Measurements from ENCODE around the gene ROBO1.

Gene ROBO1

DNA sequence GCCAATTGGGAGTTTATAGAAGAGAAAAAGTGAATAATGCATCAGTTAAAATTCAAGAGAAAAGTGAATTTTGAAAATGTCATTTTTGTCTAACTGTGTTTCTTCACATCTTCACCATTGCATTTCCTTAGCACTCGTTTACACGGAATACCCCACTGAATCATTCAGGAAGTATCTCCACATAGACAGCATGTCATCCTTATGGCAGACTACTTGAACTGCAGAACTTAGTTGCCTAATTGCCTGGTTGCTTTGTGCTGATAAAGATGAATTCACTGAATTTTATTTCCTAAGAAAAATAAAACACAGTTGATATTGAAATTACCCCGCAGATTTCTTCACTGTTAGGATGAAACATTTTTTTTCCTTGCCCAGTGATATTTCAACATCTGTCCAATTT is 627.1 kb downstream of the ROBO1 start:
- no peaks in the 10 kb centered on the region for H3K27me3 ChIP-seq (ENCODE audit: control insufficient read depth, insufficient read depth, low read length)
- no peak overlapping the region for H3K27ac ChIP-seq (ENCODE audit: low read depth, low read length)
- H3K9ac ChIP-seq (ENCODE audit: low read depth, low read length) = no peak overlapping the region
- H3K36me3 ChIP-seq (ENCODE audit: control insufficient read depth, insufficient read depth, low read length) = no peaks in the 10 kb centered on the region
- H3K4me3 ChIP-seq (ENCODE audit: low read depth, low read length) = no peak overlapping the region
- H3K9me3 ChIP-seq (ENCODE audit: control insufficient read depth, insufficient read depth, low read length) = no peaks in the 10 kb centered on the region
- H3K4me1 ChIP-seq (ENCODE audit: control insufficient read depth, insufficient read depth, low read length) = peaks cover 14% of the 10 kb centered on the region; the same call in 1 of the 2 replicates

DNA sequence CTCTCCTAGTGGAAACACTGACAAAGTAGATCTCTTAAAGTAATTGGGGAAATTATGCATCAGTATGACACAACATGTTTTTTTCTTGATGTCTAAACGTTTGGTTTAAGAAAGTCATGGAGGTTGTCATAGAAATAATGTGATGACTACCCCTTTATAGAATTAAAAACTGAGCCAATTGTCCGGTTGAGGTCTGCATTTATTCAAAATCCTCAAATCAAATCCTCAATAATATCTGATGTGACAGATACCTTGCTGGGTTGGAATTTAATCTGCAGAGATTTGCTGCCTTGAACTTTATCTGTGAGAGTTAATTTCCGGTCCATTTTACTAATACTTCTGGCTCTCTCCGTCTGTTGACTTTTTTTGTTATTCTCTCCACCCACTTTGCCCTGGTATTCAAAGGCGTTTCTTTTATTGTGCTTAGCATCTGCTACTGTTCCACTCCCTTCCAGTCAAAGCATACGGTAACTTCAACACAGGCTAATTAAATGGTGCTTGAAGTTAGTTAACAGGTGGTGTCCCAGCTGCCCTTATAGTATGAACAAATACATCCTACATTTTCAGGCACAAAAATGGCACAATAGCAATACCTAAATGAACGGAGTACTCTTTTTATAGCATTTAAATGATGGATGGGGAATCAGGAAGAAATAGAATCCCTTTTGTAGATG is 628.3 kb downstream of the ROBO1 start:
- H3K27ac ChIP-seq (ENCODE audit: low read depth, low read length) = no peak overlapping the region
- no peaks in the 10 kb centered on the region for H3K27me3 ChIP-seq (ENCODE audit: control insufficient read depth, insufficient read depth, low read length)
- H3K36me3 ChIP-seq (ENCODE audit: control insufficient read depth, insufficient read depth, low read length) = no peaks in the 10 kb centered on the region
- H3K9ac ChIP-seq (ENCODE audit: low read depth, low read length) = no peak overlapping the region
- no peak overlapping the region for H3K4me3 ChIP-seq (ENCODE audit: low read depth, low read length)
- H3K9me3 ChIP-seq (ENCODE audit: control insufficient read depth, insufficient read depth, low read length) = no peaks in the 10 kb centered on the region
- peaks cover 14% of the 10 kb centered on the region; the same call in 1 of the 2 replicates for H3K4me1 ChIP-seq (ENCODE audit: control insufficient read depth, insufficient read depth, low read length)

DNA sequence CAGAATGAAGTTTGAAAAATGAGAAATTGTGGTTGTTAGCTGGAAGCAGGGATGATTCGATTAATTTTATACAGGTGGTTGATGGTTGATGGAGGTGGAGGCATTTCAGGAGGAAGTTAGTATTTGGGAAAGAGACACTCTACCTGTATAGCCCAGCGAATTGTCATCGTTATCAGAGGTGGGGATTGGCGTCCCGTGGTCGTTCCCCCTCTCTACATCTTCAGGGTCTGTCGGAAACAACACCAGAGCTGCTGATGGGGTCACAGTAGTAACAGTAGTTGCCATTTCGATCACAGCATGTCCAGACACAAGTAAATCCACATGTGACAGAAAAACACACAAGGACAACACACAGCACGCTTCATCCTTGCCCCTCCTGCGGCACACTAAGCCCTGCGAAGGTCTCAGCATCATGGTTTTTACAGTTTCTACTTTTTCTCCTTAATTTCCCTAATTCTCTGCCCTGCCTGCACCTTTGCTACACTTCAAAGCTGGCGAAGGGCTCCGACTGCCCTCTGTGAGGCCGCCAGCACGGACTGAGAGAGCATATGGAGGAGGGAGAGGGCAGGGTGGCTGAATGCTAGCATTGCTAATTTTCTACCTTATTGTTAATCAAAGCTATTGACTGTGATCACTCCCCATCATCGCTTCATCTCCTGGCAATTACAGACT is 642.3 kb downstream of the ROBO1 start:
- Histone ChIP-seq H3K4me3 (ENCODE audit: low read depth, low read length) (no peak overlapping the region), H3K36me3 (ENCODE audit: control insufficient read depth, insufficient read depth, low read length) (no peaks in the 10 kb centered on the region), H3K9ac (ENCODE audit: low read depth, low read length) (no peak overlapping the region), H3K27me3 (ENCODE audit: control insufficient read depth, insufficient read depth, low read length) (no peaks in the 10 kb centered on the region), H3K4me1 (ENCODE audit: control insufficient read depth, insufficient read depth, low read length) (peaks cover 10% of the 10 kb centered on the region), H3K9me3 (ENCODE audit: control insufficient read depth, insufficient read depth, low read length) (no peaks in the 10 kb centered on the region), H3K27ac (ENCODE audit: low read depth, low read length) (no peak overlapping the region)

DNA sequence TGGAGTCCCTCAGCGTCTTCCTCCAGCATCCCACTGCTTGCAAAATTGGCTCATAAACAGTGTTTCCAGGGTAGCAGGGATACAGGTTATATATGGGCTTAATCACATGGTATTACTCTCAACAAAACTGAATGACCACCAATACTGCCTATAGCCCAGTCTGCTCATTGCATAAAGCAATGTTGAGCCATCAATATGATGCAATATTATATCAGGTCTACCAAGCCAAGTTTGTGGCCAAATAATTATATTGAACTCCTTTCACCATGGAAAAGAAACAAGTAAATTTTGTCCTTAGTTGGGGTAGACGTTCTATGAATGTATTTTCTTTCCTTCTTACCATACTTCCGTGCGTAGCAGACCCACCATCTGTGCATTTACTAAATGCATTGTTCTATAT is 652.3 kb downstream of the ROBO1 start:
- Histone ChIP-seq H3K36me3 (ENCODE audit: control insufficient read depth, insufficient read depth, low read length) (no peaks in the 10 kb centered on the region), H3K27me3 (ENCODE audit: control insufficient read depth, insufficient read depth, low read length) (no peaks in the 10 kb centered on the region), H3K9ac (ENCODE audit: low read depth, low read length) (no peak overlapping the region), H3K4me1 (ENCODE audit: control insufficient read depth, insufficient read depth, low read length) (no peaks in the 10 kb centered on the region), H3K9me3 (ENCODE audit: control insufficient read depth, insufficient read depth, low read length) (no peaks in the 10 kb centered on the region), H3K4me3 (ENCODE audit: low read depth, low read length) (no peak overlapping the region), H3K27ac (ENCODE audit: low read depth, low read length) (no peak overlapping the region)

DNA sequence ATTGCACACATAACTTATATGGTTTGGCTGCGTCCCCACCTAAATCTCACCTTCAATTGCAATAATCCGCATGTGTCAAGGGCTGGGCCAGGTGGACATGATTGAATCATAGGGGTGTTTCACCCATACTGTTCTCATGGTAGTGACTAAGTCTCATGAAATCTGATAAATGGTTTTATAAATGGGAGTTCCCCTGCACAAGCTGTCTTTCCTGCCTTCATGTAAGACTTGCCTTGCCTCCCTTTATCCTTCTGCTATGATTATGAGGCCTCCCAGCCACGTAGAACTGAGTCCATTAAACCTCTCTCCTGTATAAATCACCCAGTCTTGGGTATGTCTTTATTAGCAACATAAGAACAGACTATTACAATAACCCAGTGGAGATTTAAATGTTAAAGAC is 653.9 kb downstream of the ROBO1 start:
- H3K4me3 ChIP-seq (ENCODE audit: low read depth, low read length) = no peak overlapping the region
- H3K36me3 ChIP-seq (ENCODE audit: control insufficient read depth, insufficient read depth, low read length) = no peaks in the 10 kb centered on the region
- H3K27me3 ChIP-seq (ENCODE audit: control insufficient read depth, insufficient read depth, low read length) = no peaks in the 10 kb centered on the region
- H3K9me3 ChIP-seq (ENCODE audit: control insufficient read depth, insufficient read depth, low read length) = no peaks in the 10 kb centered on the region
- no peak overlapping the region for H3K9ac ChIP-seq (ENCODE audit: low read depth, low read length)
- peaks cover 2% of the 10 kb centered on the region for H3K4me1 ChIP-seq (ENCODE audit: control insufficient read depth, insufficient read depth, low read length)
- no peak overlapping the region for H3K27ac ChIP-seq (ENCODE audit: low read depth, low read length)

DNA sequence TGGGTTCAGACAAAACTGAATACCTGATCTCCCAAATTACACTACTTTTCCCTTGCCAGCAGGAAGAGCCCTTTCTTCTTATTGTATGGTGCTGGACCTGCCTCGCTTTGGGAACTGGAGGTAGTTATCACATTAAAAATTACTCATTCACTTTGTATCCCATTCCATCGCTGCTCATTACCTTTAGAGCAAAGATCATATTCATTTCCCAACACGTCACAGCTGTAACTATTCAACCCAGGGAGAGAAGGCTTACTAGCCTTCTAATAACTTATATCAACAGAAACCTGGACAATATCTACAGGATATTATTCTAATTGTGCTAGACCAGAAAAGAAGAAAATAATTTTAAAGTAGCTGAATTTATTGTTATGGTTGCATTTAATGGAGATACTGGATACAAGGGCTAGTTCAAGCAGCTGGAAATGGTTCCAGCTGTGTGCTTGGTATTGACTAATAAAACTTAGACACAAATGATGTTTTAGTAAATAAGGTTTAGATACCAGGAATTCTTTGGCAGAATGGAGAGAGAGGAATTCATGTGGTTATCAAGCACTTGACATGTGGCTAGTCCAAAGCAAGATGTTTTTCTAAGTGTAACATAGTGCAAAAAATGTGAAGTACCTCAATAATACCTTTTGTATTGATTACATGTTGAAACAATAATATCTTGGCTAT is 656.3 kb downstream of the ROBO1 start:
- H3K9me3 ChIP-seq (ENCODE audit: control insufficient read depth, insufficient read depth, low read length) = no peaks in the 10 kb centered on the region
- no peaks in the 10 kb centered on the region for H3K27me3 ChIP-seq (ENCODE audit: control insufficient read depth, insufficient read depth, low read length)
- no peak overlapping the region for H3K27ac ChIP-seq (ENCODE audit: low read depth, low read length)
- no peak overlapping the region for H3K9ac ChIP-seq (ENCODE audit: low read depth, low read length)
- H3K36me3 ChIP-seq (ENCODE audit: control insufficient read depth, insufficient read depth, low read length) = no peaks in the 10 kb centered on the region
- no peak overlapping the region for H3K4me3 ChIP-seq (ENCODE audit: low read depth, low read length)
- peaks cover 13% of the 10 kb centered on the region for H3K4me1 ChIP-seq (ENCODE audit: control insufficient read depth, insufficient read depth, low read length)

DNA sequence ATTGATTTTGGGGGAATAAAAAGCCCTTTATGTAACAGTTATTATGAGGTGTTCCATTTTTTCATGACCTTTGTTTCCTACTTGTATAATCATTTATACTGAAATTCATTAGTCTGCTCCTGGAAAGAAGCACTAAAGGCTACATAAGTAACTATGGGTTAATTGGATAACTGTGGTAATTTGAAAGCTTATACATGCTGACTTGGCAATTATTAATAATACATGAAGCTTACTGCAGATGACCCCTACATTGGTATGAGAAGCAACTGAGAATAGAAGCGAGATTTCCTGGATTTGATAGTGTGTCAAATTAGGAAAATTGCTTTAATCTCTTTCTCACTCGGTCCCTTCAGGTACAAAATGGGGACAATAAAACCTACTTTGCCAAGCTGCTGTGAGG is 658.0 kb downstream of the ROBO1 start:
- no peaks in the 10 kb centered on the region for H3K9me3 ChIP-seq (ENCODE audit: control insufficient read depth, insufficient read depth, low read length)
- no peak overlapping the region for H3K4me3 ChIP-seq (ENCODE audit: low read depth, low read length)
- H3K9ac ChIP-seq (ENCODE audit: low read depth, low read length) = no peak overlapping the region
- H3K27me3 ChIP-seq (ENCODE audit: control insufficient read depth, insufficient read depth, low read length) = no peaks in the 10 kb centered on the region
- H3K36me3 ChIP-seq (ENCODE audit: control insufficient read depth, insufficient read depth, low read length) = no peaks in the 10 kb centered on the region
- H3K27ac ChIP-seq (ENCODE audit: low read depth, low read length) = no peak overlapping the region
- peaks cover 13% of the 10 kb centered on the region for H3K4me1 ChIP-seq (ENCODE audit: control insufficient read depth, insufficient read depth, low read length)

DNA sequence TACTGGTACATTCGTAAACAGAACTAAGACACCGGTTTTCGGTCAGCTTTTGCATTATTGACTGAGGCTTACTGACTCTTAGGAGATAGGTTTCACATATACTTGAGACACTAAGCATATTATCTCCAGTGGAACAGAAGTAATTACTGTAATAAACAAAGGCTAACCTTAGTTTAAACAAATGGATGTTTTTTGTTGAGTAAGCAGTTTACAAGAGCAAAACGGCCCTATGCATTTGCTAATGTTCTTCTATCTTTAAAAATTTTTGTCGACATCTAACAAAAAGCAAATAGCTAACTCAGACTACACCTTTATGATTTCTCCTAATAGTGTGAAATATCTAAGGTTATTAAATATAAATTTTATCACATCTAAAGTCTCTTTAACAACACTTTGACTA is 664.5 kb downstream of the ROBO1 start:
- Histone ChIP-seq H3K27ac (ENCODE audit: low read depth, low read length) (no peak overlapping the region), H3K9ac (ENCODE audit: low read depth, low read length) (no peak overlapping the region), H3K9me3 (ENCODE audit: control insufficient read depth, insufficient read depth, low read length) (no peaks in the 10 kb centered on the region), H3K27me3 (ENCODE audit: control insufficient read depth, insufficient read depth, low read length) (no peaks in the 10 kb centered on the region), H3K4me1 (ENCODE audit: control insufficient read depth, insufficient read depth, low read length) (peaks cover 6% of the 10 kb centered on the region; the same call in 1 of the 2 replicates), H3K4me3 (ENCODE audit: low read depth, low read length) (no peak overlapping the region), H3K36me3 (ENCODE audit: control insufficient read depth, insufficient read depth, low read length) (no peaks in the 10 kb centered on the region)

DNA sequence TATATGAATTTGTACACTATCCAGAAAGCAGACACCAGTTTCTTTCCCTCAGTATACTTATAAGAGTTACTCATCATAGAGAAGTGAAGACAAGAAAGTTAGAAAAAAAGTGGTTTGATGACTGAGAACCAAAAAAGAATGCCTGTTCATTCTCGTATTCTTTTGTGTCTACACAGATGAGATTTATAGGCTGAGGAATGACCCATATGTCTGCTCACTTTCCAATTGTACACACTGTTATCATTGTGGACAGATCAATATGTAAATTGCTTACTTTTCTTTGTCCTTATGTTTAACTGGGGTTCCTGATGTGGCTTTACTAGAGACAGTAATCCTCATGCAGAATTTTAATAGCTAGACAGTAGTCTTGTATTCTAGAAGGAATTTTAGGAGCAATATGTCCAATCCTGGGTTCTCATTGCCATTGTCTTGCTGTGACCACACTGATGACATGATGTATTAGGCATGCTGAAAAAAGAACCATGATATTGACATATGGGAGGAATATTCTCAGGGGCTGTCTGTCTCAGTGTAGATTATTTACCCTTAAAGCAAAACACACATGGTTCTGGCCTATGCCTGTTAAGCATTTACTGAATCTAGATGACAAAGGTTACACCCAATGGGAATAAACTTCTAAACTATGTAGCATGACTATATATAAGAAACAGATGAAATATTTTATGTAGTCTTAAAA is 669.7 kb downstream of the ROBO1 start:
- Histone ChIP-seq H3K4me3 (ENCODE audit: low read depth, low read length) (no peak overlapping the region), H3K9ac (ENCODE audit: low read depth, low read length) (no peak overlapping the region)

DNA sequence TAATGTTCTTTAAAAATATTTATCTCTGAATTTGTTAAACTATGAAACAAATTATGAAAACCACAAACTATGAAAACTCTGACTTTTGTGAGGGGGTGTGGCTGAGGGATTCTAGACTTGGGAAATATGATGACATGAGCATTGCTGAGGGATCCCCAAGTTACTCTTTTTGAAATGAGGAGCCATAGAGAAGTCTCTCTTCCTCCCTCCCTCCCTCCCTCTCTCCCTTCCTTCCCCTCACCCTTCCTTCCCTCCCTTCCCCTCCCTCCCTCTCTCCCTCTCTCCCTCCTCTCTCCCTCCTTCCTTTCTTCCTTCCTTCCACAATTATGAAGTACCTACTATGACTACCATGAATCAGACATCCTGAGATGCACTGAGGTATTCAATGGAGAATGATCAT is 673.1 kb downstream of the ROBO1 start:
- Histone ChIP-seq H3K9me3 (ENCODE audit: control insufficient read depth, insufficient read depth, low read length) (no peaks in the 10 kb centered on the region), H3K27ac (ENCODE audit: low read depth, low read length) (no peak overlapping the region), H3K9ac (ENCODE audit: low read depth, low read length) (no peak overlapping the region), H3K27me3 (ENCODE audit: control insufficient read depth, insufficient read depth, low read length) (no peaks in the 10 kb centered on the region), H3K4me3 (ENCODE audit: low read depth, low read length) (no peak overlapping the region), H3K4me1 (ENCODE audit: control insufficient read depth, insufficient read depth, low read length) (peaks cover 9% of the 10 kb centered on the region), H3K36me3 (ENCODE audit: control insufficient read depth, insufficient read depth, low read length) (no peaks in the 10 kb centered on the region)

More for the DNA sequence above, 669.7 kb downstream of the ROBO1 start:
- H3K36me3 ChIP-seq (ENCODE audit: control insufficient read depth, insufficient read depth, low read length) = no peaks in the 10 kb centered on the region
- H3K4me1 ChIP-seq (ENCODE audit: control insufficient read depth, insufficient read depth, low read length) = no peaks in the 10 kb centered on the region
- H3K27me3 ChIP-seq (ENCODE audit: control insufficient read depth, insufficient read depth, low read length) = no peaks in the 10 kb centered on the region
- no peaks in the 10 kb centered on the region for H3K9me3 ChIP-seq (ENCODE audit: control insufficient read depth, insufficient read depth, low read length)
- H3K27ac ChIP-seq (ENCODE audit: low read depth, low read length) = no peak overlapping the region

DNA sequence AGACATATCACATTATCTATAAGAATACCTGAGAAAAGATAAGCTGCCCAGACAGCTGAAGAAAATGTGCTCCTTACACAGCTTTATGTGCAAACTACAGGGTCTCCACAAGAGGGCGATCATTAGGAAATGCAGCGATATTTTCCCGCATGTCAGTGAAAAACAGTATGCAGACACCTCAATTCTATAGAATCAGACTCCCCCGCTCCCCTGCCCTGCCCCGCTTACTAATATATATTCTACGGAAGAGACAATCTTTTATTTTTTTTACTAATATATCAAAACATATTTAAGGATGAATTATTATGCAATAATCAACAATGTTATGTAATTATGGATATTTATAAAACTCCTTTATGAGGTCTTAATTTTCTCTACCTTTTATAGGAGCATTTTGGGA is 681.3 kb downstream of the ROBO1 start:
- Histone ChIP-seq H3K36me3 (ENCODE audit: control insufficient read depth, insufficient read depth, low read length) (no peaks in the 10 kb centered on the region), H3K27me3 (ENCODE audit: control insufficient read depth, insufficient read depth, low read length) (no peaks in the 10 kb centered on the region), H3K4me3 (ENCODE audit: low read depth, low read length) (no peak overlapping the region), H3K9me3 (ENCODE audit: control insufficient read depth, insufficient read depth, low read length) (no peaks in the 10 kb centered on the region), H3K4me1 (ENCODE audit: control insufficient read depth, insufficient read depth, low read length) (peaks cover 22% of the 10 kb centered on the region), H3K27ac (ENCODE audit: low read depth, low read length) (no peak overlapping the region), H3K9ac (ENCODE audit: low read depth, low read length) (no peak overlapping the region)
